Measurements from ENCODE around the gene COPS9. TPM values are rescaled to one million over a fixed set of nuclear protein-coding genes. Genes with fewer than 3 reads are reported as not detected.

COPS9 gene
- total RNA-seq, 3 donors from 2014 or later: 174 to 267 (median 250) TPM

GRCh38 chr2:240168546-240169361 lies 32.6 kb upstream of the COPS9 start:
- no peak overlapping the region for H3K27ac ChIP-seq
- H3K36me3 ChIP-seq: no peaks in the 10 kb centered on the region
- DNase-seq (ENCODE audit: low spot score in 2 of 2): no peak
- intact Hi-C loops (cut with DNase I; ENCODE audit: low total_unique reads): no loop called here
- H3K4me1 ChIP-seq: no peaks in the 10 kb centered on the region
- no peak overlapping the region for H3K4me3 ChIP-seq
- H3K27me3 ChIP-seq: peaks cover 0 to 2% of the 10 kb centered on the region in 2 donors
- no peaks in the 10 kb centered on the region for H3K9me3 ChIP-seq
- TF ChIP-seq POLR2A (IDR thresholded peaks at IDR 0.05): no peak
- no peak for TF ChIP-seq POLR2AphosphoS5 (IDR thresholded peaks at IDR 0.05)
- no peak for TF ChIP-seq CTCF (IDR thresholded peaks at IDR 0.05)

- no peak overlapping the region for H3K27ac ChIP-seq
- H3K4me1 ChIP-seq: no peaks in the 10 kb centered on the region
- TF ChIP-seq POLR2A (IDR thresholded peaks at IDR 0.05) (no peak), POLR2AphosphoS5 (IDR thresholded peaks at IDR 0.05) (no peak), CTCF (IDR thresholded peaks at IDR 0.05) (no peak)
- H3K9me3 ChIP-seq: no peaks in the 10 kb centered on the region
- intact Hi-C loops (cut with DNase I; ENCODE audit: low total_unique reads): no loop called here
- peaks cover 0 to 2% of the 10 kb centered on the region in 2 donors for H3K27me3 ChIP-seq
- H3K36me3 ChIP-seq: no peaks in the 10 kb centered on the region
- no peak overlapping the region for H3K4me3 ChIP-seq
- DNase-seq (ENCODE audit: low spot score in 2 of 2): no peak
These were observed 31.9 kb upstream of the COPS9 start for GRCh38 chr2:240168041-240168440.

GRCh38 chr2:240167588-240167880 lies 31.4 kb upstream of the COPS9 start:
- Histone ChIP-seq H3K4me1 (no peaks in the 10 kb centered on the region), H3K27ac (no peak overlapping the region), H3K9me3 (no peaks in the 10 kb centered on the region), H3K27me3 (peaks cover 0 to 2% of the 10 kb centered on the region in 2 donors), H3K4me3 (no peak overlapping the region), H3K36me3 (no peaks in the 10 kb centered on the region)
- intact Hi-C loops (cut with DNase I; ENCODE audit: low total_unique reads): no loop called here
- DNase-seq (ENCODE audit: low spot score in 2 of 2): no peak
- TF ChIP-seq POLR2A (IDR thresholded peaks at IDR 0.05): no peak
- no peak for TF ChIP-seq POLR2AphosphoS5 (IDR thresholded peaks at IDR 0.05)
- no peak for TF ChIP-seq CTCF (IDR thresholded peaks at IDR 0.05)

GRCh38 chr2:240166761-240167587 lies 30.9 kb upstream of the COPS9 start:
- no peaks in the 10 kb centered on the region for H3K36me3 ChIP-seq
- H3K4me3 ChIP-seq: no peak overlapping the region
- TF ChIP-seq POLR2A (IDR thresholded peaks at IDR 0.05): no peak
- TF ChIP-seq POLR2AphosphoS5 (IDR thresholded peaks at IDR 0.05): no peak
- TF ChIP-seq CTCF (IDR thresholded peaks at IDR 0.05): no peak
- no peak for DNase-seq (ENCODE audit: low spot score in 2 of 2)
- H3K27me3 ChIP-seq: peaks cover 0 to 2% of the 10 kb centered on the region in 2 donors
- no peak overlapping the region for H3K27ac ChIP-seq
- H3K9me3 ChIP-seq: no peaks in the 10 kb centered on the region
- no peaks in the 10 kb centered on the region for H3K4me1 ChIP-seq
- intact Hi-C loops (cut with DNase I; ENCODE audit: low total_unique reads): no loop called here

DNA sequence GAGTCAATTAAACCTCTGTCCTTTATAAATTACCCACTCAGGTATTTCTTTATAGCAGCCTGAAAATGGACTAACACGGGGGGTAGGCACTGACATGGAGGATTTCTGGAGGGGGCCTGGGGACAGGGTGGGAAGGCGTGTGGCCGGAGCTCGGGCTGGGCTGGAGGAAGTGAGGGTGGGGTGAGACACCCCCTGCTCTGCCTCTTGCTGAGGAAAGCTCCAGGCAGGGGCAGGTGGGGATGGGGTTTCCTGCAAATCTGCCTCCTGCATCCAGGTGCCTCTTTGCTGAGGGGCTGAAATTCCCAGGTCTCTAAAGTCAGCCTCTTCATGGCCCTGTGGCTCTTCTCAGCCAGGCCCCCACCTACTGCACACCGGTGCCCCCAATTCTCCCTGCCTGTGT lies 30.1 kb upstream of the COPS9 start:
- Histone ChIP-seq H3K27me3 (peaks cover 0 to 3% of the 10 kb centered on the region in 2 donors), H3K36me3 (no peaks in the 10 kb centered on the region), H3K4me3 (no peak overlapping the region), H3K4me1 (no peaks in the 10 kb centered on the region), H3K27ac (no peak overlapping the region), H3K9me3 (no peaks in the 10 kb centered on the region)
- no peak for DNase-seq (ENCODE audit: low spot score in 2 of 2)
- TF ChIP-seq POLR2A (IDR thresholded peaks at IDR 0.05): no peak
- TF ChIP-seq CTCF (IDR thresholded peaks at IDR 0.05): no peak
- no peak for TF ChIP-seq POLR2AphosphoS5 (IDR thresholded peaks at IDR 0.05)
- intact Hi-C loops (cut with DNase I; ENCODE audit: low total_unique reads): no loop called here
